H1 (cell line): ENCODE results near the gene LLGL2. TPM values are rescaled to one million over a fixed set of nuclear protein-coding genes. Genes with fewer than 3 reads are reported as not detected.

Experiments used
- CTCF ChIA-PET: fragments of 300-600 bp; sonication (Branson Sonifier 250); formaldehyde crosslinking; loops from one replicate; lab custom pipeline; 2021; ENCODE audit not compliant: partially characterized antibody; lab: Charles Lee
- POLR2A ChIA-PET: fragments of 300-600 bp; sonication (Branson Sonifier 250); formaldehyde crosslinking; loops from one replicate; lab custom pipeline; 2021; ENCODE audit warnings: inconsistent platforms; ENCODE audit not compliant: partially characterized antibody; lab: Charles Lee
- DNase-seq, 2 experiments: peaks; one replicate each; pipeline versions ENCODE4 v3.0.0 to v3.0.0-alpha.2; 2010 to 2022; ENCODE audit warnings: low spot score in 2 of 2, low read depth in 1 of 2, mixed read lengths in 1 of 2
- FAIRE-seq: peaks from 2 replicates; lab custom pipeline; 2011; peaks lifted over from hg19 to GRCh38; lab: Jason Lieb, UNC
- H2AFZ ChIP-seq: 2 replicates; pipeline ENCODE4 v1.8.1; 2012; ENCODE audit warnings: low read length, inconsistent platforms
- H2AK5ac ChIP-seq: 2 replicates; pipeline ENCODE4 v1.6.1; 2013; ENCODE audit warnings: low read depth, low read length
- H2BK120ac ChIP-seq: replicated peaks from 2 replicates; pipeline ENCODE3; 2013; ENCODE audit warnings: low read depth, low read length, inconsistent platforms
- H2BK12ac ChIP-seq: 2 replicates; pipeline ENCODE4 v1.6.1; 2013; ENCODE audit warnings: low read depth, low read length
- H2BK15ac ChIP-seq: 2 replicates; pipeline ENCODE4 v1.6.1; 2013; ENCODE audit warnings: low read length
- H2BK20ac ChIP-seq: 2 replicates; pipeline ENCODE4 v1.6.1; 2013; ENCODE audit warnings: low read length
- H2BK5ac ChIP-seq: 2 replicates; pipeline ENCODE4 v1.6.1; 2013; ENCODE audit warnings: low read depth, low read length
- H3K14ac ChIP-seq: 2 replicates; pipeline ENCODE4 v1.6.1; 2013; ENCODE audit warnings: inconsistent platforms; ENCODE audit not compliant: insufficient read length
- H3K18ac ChIP-seq: 2 replicates; pipeline ENCODE4 v1.6.1; 2013; ENCODE audit warnings: low read length; ENCODE audit errors: extremely low read depth
- H3K23ac ChIP-seq: 2 replicates; pipeline ENCODE4 v1.6.1; 2013; ENCODE audit warnings: inconsistent platforms; ENCODE audit not compliant: insufficient read length
- H3K23me2 ChIP-seq: 2 replicates; pipeline ENCODE4 v1.6.1; 2013; ENCODE audit warnings: low read depth, low read length
- H3K27ac ChIP-seq: 2 replicates; pipeline ENCODE4 v1.6.1; 2011; ENCODE audit warnings: low read depth, low read length, inconsistent platforms
- H3K27me3 ChIP-seq, 4 experiments: replicated peaks in 1 of 4; 1 replicate in 1 of 4; 2 replicates in 3 of 4; pipeline versions ENCODE4 v1.6.1 to v1.8.1; 2011 to 2013; ENCODE audit warnings: low read length in 3 of 4, mild to moderate bottlenecking in 3 of 4, inconsistent platforms in 2 of 4, mixed read lengths in 2 of 4, moderate library complexity in 1 of 4; ENCODE audit not compliant: control insufficient read depth in 3 of 4, insufficient read depth in 3 of 4; ENCODE audit errors: extremely low read depth in 1 of 4
- H3K36me3 ChIP-seq, 4 experiments: 2 replicates each; pipeline versions ENCODE4 v1.6.1 to v1.8.1; 2011 to 2013; ENCODE audit warnings: mild to moderate bottlenecking in 4 of 4, low read length in 3 of 4, moderate library complexity in 2 of 4, control low read depth in 1 of 4, inconsistent platforms in 1 of 4; ENCODE audit not compliant: insufficient read depth in 4 of 4, control insufficient read depth in 2 of 4
- H3K4ac ChIP-seq: replicated peaks from 2 replicates; pipeline ENCODE3; 2013; ENCODE audit warnings: low read length, low read depth, mixed read lengths, inconsistent platforms; ENCODE audit not compliant: insufficient read length
- H3K4me1 ChIP-seq, 4 experiments: replicated peaks in 1 of 4; 1 replicate in 1 of 4; 2 replicates in 3 of 4; pipeline versions ENCODE4 v1.6.1 to v1.8.1; 2011 to 2013; ENCODE audit warnings: low read length in 3 of 4, inconsistent platforms in 2 of 4, mixed read lengths in 1 of 4; ENCODE audit not compliant: insufficient read depth in 4 of 4, control insufficient read depth in 3 of 4
- H3K4me2 ChIP-seq, 2 experiments: 2 replicates each; pipeline versions ENCODE4 v1.6.1 to v1.8.1; 2011 to 2013; ENCODE audit warnings: low read depth in 2 of 2, low read length in 2 of 2, control low read depth in 1 of 2, inconsistent platforms in 1 of 2, mild to moderate bottlenecking in 1 of 2; ENCODE audit not compliant: insufficient read depth in 1 of 2
- H3K4me3 ChIP-seq, 4 experiments: fragments of 200-600, 300-600 bp in 1 of 4; sonication (generic), shearing (Covaris generic), sonication (Bioruptor Twin) in 1 of 4; 2 replicates each; pipeline versions ENCODE4 v1.5.1 to v1.8.1; 2011 to 2016; ENCODE audit warnings: low read length in 4 of 4, low read depth in 3 of 4, control low read depth in 2 of 4, inconsistent platforms in 2 of 4, mild to moderate bottlenecking in 2 of 4, mixed read lengths in 1 of 4, moderate library complexity in 1 of 4; ENCODE audit not compliant: insufficient read depth in 2 of 4; ENCODE audit errors: extremely low read depth in 1 of 4
- H3K56ac ChIP-seq: replicated peaks from 2 replicates; pipeline ENCODE3; 2013; ENCODE audit warnings: low read depth, mild to moderate bottlenecking, mixed read lengths, low read length, inconsistent platforms; ENCODE audit not compliant: insufficient read length
- H3K79me1 ChIP-seq: 2 replicates; pipeline ENCODE4 v1.6.1; 2013; ENCODE audit warnings: low read depth, low read length, control low read depth
- H3K79me2 ChIP-seq, 2 experiments: 2 replicates each; pipeline versions ENCODE4 v1.6.1 to v1.8.1; 2012 to 2013; ENCODE audit warnings: low read length in 2 of 2, mild to moderate bottlenecking in 2 of 2, inconsistent platforms in 1 of 2; ENCODE audit not compliant: insufficient read depth in 2 of 2, control insufficient read depth in 1 of 2
- H3K9ac ChIP-seq, 4 experiments: replicated peaks in 1 of 4; 1 replicate in 1 of 4; 2 replicates in 3 of 4; pipeline versions ENCODE4 v1.6.1 to v1.8.1; 2011 to 2013; ENCODE audit warnings: low read depth in 3 of 4, low read length in 3 of 4, control low read depth in 2 of 4, mild to moderate bottlenecking in 2 of 4, moderate library complexity in 2 of 4, inconsistent platforms in 1 of 4; ENCODE audit errors: extremely low read depth in 1 of 4
- H3K9me3 ChIP-seq, 2 experiments: 2 replicates each; pipeline versions ENCODE4 v1.6.1 to v1.8.1; 2012 to 2013; ENCODE audit warnings: mild to moderate bottlenecking in 2 of 2, moderate library complexity in 2 of 2, control low read depth in 1 of 2, inconsistent platforms in 1 of 2, low read depth in 1 of 2, low read length in 1 of 2, mixed read lengths in 1 of 2; ENCODE audit not compliant: insufficient read depth in 2 of 2
- H4K20me1 ChIP-seq, 2 experiments: replicated peaks in 1 of 2; 2 replicates each; pipeline versions ENCODE3 to v1.8.1; 2011 to 2013; ENCODE audit warnings: inconsistent platforms in 2 of 2, low read length in 2 of 2, mild to moderate bottlenecking in 1 of 2; ENCODE audit not compliant: insufficient read depth in 2 of 2, control insufficient read depth in 1 of 2
- H4K5ac ChIP-seq: 2 replicates; pipeline ENCODE4 v1.6.1; 2013; ENCODE audit warnings: low read length, low read depth, mixed read lengths, inconsistent platforms; ENCODE audit not compliant: insufficient read length
- H4K8ac ChIP-seq: 2 replicates; pipeline ENCODE4 v1.8.0; 2013; ENCODE audit warnings: mild to moderate bottlenecking, moderate library complexity, low read length, inconsistent platforms; ENCODE audit not compliant: insufficient read depth; ENCODE audit errors: extremely low read depth
- H4K91ac ChIP-seq: replicated peaks from 2 replicates; pipeline ENCODE3; 2013; ENCODE audit warnings: low read length, mixed read lengths, inconsistent platforms; ENCODE audit not compliant: insufficient read length
- BACH1 ChIP-seq: IDR thresholded peaks from 2 replicates; pipeline ENCODE4 v1.6.1; 2012; ENCODE audit warnings: low read length, improper control_type of control experiment
- BRCA1 ChIP-seq: IDR thresholded peaks from 2 replicates; pipeline ENCODE4 v1.6.1; 2012; ENCODE audit warnings: low read depth, low read length, improper control_type of control experiment
- CREB1 ChIP-seq: IDR thresholded peaks from 2 replicates; pipeline ENCODE4 v1.6.1; 2012; ENCODE audit warnings: inconsistent platforms
- E2F6 ChIP-seq: IDR thresholded peaks from 2 replicates; pipeline ENCODE4 v1.6.1; 2012; ENCODE audit warnings: inconsistent platforms
- EGR1 ChIP-seq: IDR thresholded peaks from 2 replicates; pipeline ENCODE4 v1.6.1; 2011; ENCODE audit warnings: low read depth, low read length, borderline replicate concordance
- EP300 ChIP-seq, 2 experiments: IDR thresholded peaks; 1 replicate in 1 of 2; 2 replicates in 1 of 2; pipeline ENCODE4 v1.6.1; 2011 to 2012; ENCODE audit warnings: low read depth in 2 of 2, low read length in 2 of 2, mild to moderate bottlenecking in 2 of 2, borderline replicate concordance in 1 of 2, inconsistent platforms in 1 of 2, moderate library complexity in 1 of 2
- GTF2F1 ChIP-seq: IDR thresholded peaks from 2 replicates; pipeline ENCODE4 v1.6.1; 2012; ENCODE audit warnings: low read depth, low read length, improper control_type of control experiment, borderline replicate concordance
- HDAC2 ChIP-seq, 2 experiments: fragments of 300-600 bp in 1 of 2; sonication (generic) in 1 of 2; IDR thresholded peaks; 2 replicates each; pipeline ENCODE4 v1.6.1; 2011 to 2012; ENCODE audit warnings: low read depth in 2 of 2, low read length in 2 of 2, mild to moderate bottlenecking in 2 of 2, moderate library complexity in 2 of 2, borderline replicate concordance in 1 of 2, inconsistent platforms in 1 of 2
- MAFK ChIP-seq: IDR thresholded peaks from 2 replicates; pipeline ENCODE4 v1.6.1; 2012; ENCODE audit warnings: low read depth, mild to moderate bottlenecking, improper control_type of control experiment, low read length
- RNF2 ChIP-seq: fragments of 200-900, 300-1000 bp; sonication (generic); IDR thresholded peaks from 2 replicates; pipeline ENCODE4 v1.7.1; 2016; ENCODE audit warnings: borderline replicate concordance, low read depth, mild to moderate bottlenecking, antibody characterized with exemption, low read length; ENCODE audit not compliant: poor library complexity, severe bottlenecking; ENCODE audit errors: missing control alignments
- SIRT6 ChIP-seq: IDR thresholded peaks from one replicate; pipeline ENCODE4 v1.7.1; 2012; ENCODE audit warnings: low read length, inconsistent platforms
- WGBS, 2 experiments: shearing (Covaris generic) in 1 of 2; methylation state at CpG; one replicate each; pipeline versions ENCODE4 v1.1.6 to v1.1.7; 2013 to 2015; ENCODE audit warnings: low lambda C conversion rate in 2 of 2, mixed read lengths in 2 of 2, inconsistent platforms in 1 of 2, low coverage in 1 of 2, missing lambda C conversion rate in 1 of 2; ENCODE audit not compliant: insufficient replicate concordance in 2 of 2, insufficient coverage in 1 of 2, insufficient read length in 1 of 2; ENCODE audit errors: extremely low coverage in 1 of 2, missing lambda C conversion rate in 1 of 2; 5-methylcytosine and 5-hydroxymethylcytosine counted together
- polyA plus RNA-seq, 7 experiments: library from polyadenylated mRNA; depleted of rRNA in 3 of 7; stranded (reverse) in 5 of 7; unstranded in 2 of 7; fragments of >200 nt in 5 of 7; fragments of 200-250 nt in 2 of 7; gene quantifications; 1 replicate in 5 of 7; 2 replicates in 1 of 7; 4 replicates in 1 of 7; pipeline versions ENCODE4 v1.2.1 to v1.2.3, GENCODE V29; 2011 to 2013; ENCODE audit warnings: missing spikeins in 2 of 7, mixed read lengths in 2 of 7
- total RNA-seq: library from RNA; stranded (reverse); fragmentation: NEBNext Ultra II Directional; extraction: Animal tissue kit (Norgen Biotek cat#: 25700); gene quantifications from 2 replicates; pipeline ENCODE4 v1.2.1, GENCODE V29; 2021
- TF ChIP-seq, protein P1 (sequence below): IDR thresholded peaks from 2 replicates; pipeline ENCODE4 v1.6.1; 2011; ENCODE audit warnings: low read length, improper control_type of control experiment

LLGL2 gene
- total and polyA plus RNA-seq, 2 of the 8 experiments (the other 6 are each of a cell fraction or from before 2014, with no cell fraction given), result 64.5 to 77.1 TPM

DNA sequence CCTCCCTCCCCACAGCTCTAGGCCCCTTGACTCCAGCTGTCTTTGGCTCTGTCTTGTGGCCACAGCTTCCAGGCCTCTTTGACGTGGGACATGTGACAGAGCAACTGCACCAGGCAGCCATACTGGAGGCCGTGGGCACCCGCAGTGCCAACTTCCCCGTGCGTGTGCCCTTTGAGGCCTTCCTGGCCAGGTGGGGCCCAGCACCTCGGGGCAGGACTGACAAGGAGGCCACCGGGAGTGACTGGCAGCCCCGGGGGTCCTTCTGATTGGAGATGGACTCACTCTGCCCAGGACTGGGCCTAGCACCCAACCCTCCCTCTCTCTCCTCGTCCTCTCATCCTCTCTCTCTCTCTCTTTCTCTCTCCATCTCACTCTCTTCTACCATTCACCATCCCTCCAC is 77.6 kb downstream of the LLGL2 start:
- no peak overlapping the region for H3K14ac ChIP-seq
- H2BK15ac ChIP-seq, result no peak overlapping the region
- no peak overlapping the region for H3K27ac ChIP-seq
- H3K79me1 ChIP-seq, result no peaks in the 10 kb centered on the region
- no peak overlapping the region for H4K8ac ChIP-seq
- no peaks in the 10 kb centered on the region for H3K9me3 ChIP-seq
- DNase-seq (no peak), FAIRE-seq (no peak)
- no peaks in the 10 kb centered on the region for H3K79me2 ChIP-seq
- no peak overlapping the region for H3K23ac ChIP-seq
- H3K4me1 ChIP-seq, result no peaks in the 10 kb centered on the region; a peak in 1 of 7 replicates
- H4K91ac ChIP-seq, result no peak overlapping the region
- H4K20me1 ChIP-seq, result peaks cover 0 to 2% of the 10 kb centered on the region in 2 experiments
- no peaks in the 10 kb centered on the region for H3K36me3 ChIP-seq
- 88 to 89% methylated on average over 1 to 9 of the region's 9 CpGs for WGBS, 2 experiments
- no peak overlapping the region for H3K56ac ChIP-seq
- H2BK12ac ChIP-seq, result no peak overlapping the region
- H3K27me3 ChIP-seq, result no peaks in the 10 kb centered on the region
- H2BK120ac ChIP-seq, result no peak overlapping the region
- H2BK20ac ChIP-seq, result no peak overlapping the region
- H3K4me3 ChIP-seq, result no peak overlapping the region
- no peak overlapping the region for H3K4me2 ChIP-seq
- no peaks in the 10 kb centered on the region for H3K23me2 ChIP-seq
- no peak overlapping the region for H4K5ac ChIP-seq
- no peak overlapping the region for H2BK5ac ChIP-seq
- H2AFZ ChIP-seq, result no peak overlapping the region
- H3K4ac ChIP-seq, result no peak overlapping the region
- no peak overlapping the region for H2AK5ac ChIP-seq
- ChIA-PET POLR2A (interaction anchor here (2.7 to 3.7 kb wide), 2 partner anchors 9 to 16 kb away, joined by 7 to 19 read pairs; no protein-coding TSS in a partner anchor), CTCF (interaction anchor here (0.7 to 59.2 kb wide), 10 partner anchors 9 to 173 kb away, joined by 3 to 2200 read pairs (median 10); partner anchors contain the start of genes RECQL5, SAP30BP, SMIM5 and TMEM94)
- H3K9ac ChIP-seq, result no peak overlapping the region
- no peak overlapping the region for H3K18ac ChIP-seq
- TF ChIP-seq, protein P1, sequence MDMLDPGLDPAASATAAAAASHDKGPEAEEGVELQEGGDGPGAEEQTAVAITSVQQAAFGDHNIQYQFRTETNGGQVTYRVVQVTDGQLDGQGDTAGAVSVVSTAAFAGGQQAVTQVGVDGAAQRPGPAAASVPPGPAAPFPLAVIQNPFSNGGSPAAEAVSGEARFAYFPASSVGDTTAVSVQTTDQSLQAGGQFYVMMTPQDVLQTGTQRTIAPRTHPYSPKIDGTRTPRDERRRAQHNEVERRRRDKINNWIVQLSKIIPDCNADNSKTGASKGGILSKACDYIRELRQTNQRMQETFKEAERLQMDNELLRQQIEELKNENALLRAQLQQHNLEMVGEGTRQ, result no peak
- TF ChIP-seq CREB1 (no peak), BACH1 (no peak), RNF2 (no peak), EP300 (IDR thresholded peaks at IDR 0.05; ENCODE audit: borderline replicate concordance in 1 of 2, low read depth in 2 of 2, low read length in 2 of 2) (no peak), GTF2F1 (no peak), MAFK (no peak), HDAC2 (IDR thresholded peaks at IDR 0.05; ENCODE audit: borderline replicate concordance in 1 of 2, low read depth in 2 of 2, low read length in 2 of 2) (no peak), SIRT6 (no peak), E2F6 (no peak), EGR1 (no peak), BRCA1 (no peak)
